CD4-positive, alpha-beta memory T cell (primary cell): Measurements from ENCODE around the gene PPP2R1A. TPM values are rescaled to one million over a fixed set of nuclear protein-coding genes. Genes with fewer than 3 reads are reported as not detected.

Source experiments
- CTCF ChIA-PET: fragments of 350-600 bp; sonication (Branson Sonifier 250); formaldehyde crosslinking; loops from one replicate; lab custom pipeline; 2021; ENCODE audit warnings: inconsistent platforms; ENCODE audit not compliant: partially characterized antibody; lab: Charles Lee
- POLR2A ChIA-PET: fragments of 350-600 bp; sonication (Branson Sonifier 250); formaldehyde crosslinking; loops from one replicate; lab custom pipeline; 2021; ENCODE audit not compliant: partially characterized antibody; lab: Charles Lee
- DNase-seq, 5 donors: peaks; one replicate each; pipeline versions ENCODE4 v3.0.0 to v3.0.0-alpha.2; 2020 to 2022; ENCODE audit warnings: mixed read lengths in 1 of 5
- H3K27ac ChIP-seq: one replicate; pipeline ENCODE4 v1.7.0; 2013; ENCODE audit warnings: low read depth, low read length
- H3K27me3 ChIP-seq: 2 replicates; pipeline ENCODE4 v1.7.0; 2013; ENCODE audit warnings: mild to moderate bottlenecking, low read length, moderate library complexity; ENCODE audit not compliant: insufficient read depth
- H3K36me3 ChIP-seq: 2 replicates; pipeline ENCODE4 v1.7.0; 2013; ENCODE audit warnings: mild to moderate bottlenecking, low read length, moderate library complexity; ENCODE audit not compliant: insufficient read depth
- H3K4me1 ChIP-seq: 2 replicates; pipeline ENCODE4 v1.7.0; 2013; ENCODE audit warnings: mild to moderate bottlenecking, low read length, moderate library complexity; ENCODE audit not compliant: insufficient read depth
- H3K4me3 ChIP-seq, 2 donors: one replicate each; pipeline ENCODE4 v1.7.0; 2013; ENCODE audit warnings: low read length in 2 of 2, mild to moderate bottlenecking in 1 of 2
- H3K9me3 ChIP-seq, 2 donors: one replicate each; pipeline ENCODE4 v1.7.0; 2013; ENCODE audit warnings: low read length in 2 of 2, control low read depth in 1 of 2; ENCODE audit not compliant: control insufficient read depth in 1 of 2
- H3K27ac Mint-ChIP-seq, 7 donors: one replicate each; pipeline ENCODE4 v1.8.0; 2020 to 2021; ENCODE audit warnings: mixed read lengths in 7 of 7, mild to moderate bottlenecking in 6 of 7, inconsistent platforms in 3 of 7, moderate library complexity in 3 of 7
- H3K27me3 Mint-ChIP-seq, 2 donors: one replicate each; pipeline ENCODE4 v1.8.0; 2020 to 2021; ENCODE audit warnings: mixed read lengths in 2 of 2
- H3K36me3 Mint-ChIP-seq, 2 donors: one replicate each; pipeline ENCODE4 v1.8.0; 2020 to 2021; ENCODE audit warnings: mixed read lengths in 2 of 2, inconsistent platforms in 1 of 2, mild to moderate bottlenecking in 1 of 2
- H3K4me1 Mint-ChIP-seq, 4 donors: one replicate each; pipeline ENCODE4 v1.8.0; 2020 to 2021; ENCODE audit warnings: mixed read lengths in 4 of 4, mild to moderate bottlenecking in 1 of 4
- H3K4me3 Mint-ChIP-seq, 8 donors: one replicate each; pipeline ENCODE4 v1.8.0; 2020 to 2021; ENCODE audit warnings: mixed read lengths in 8 of 8, mild to moderate bottlenecking in 7 of 8, moderate library complexity in 6 of 8, inconsistent platforms in 3 of 8
- H3K9me3 Mint-ChIP-seq, 8 donors: one replicate each; pipeline ENCODE4 v1.8.0; 2020 to 2021; ENCODE audit warnings: mixed read lengths in 8 of 8, mild to moderate bottlenecking in 5 of 8, inconsistent platforms in 3 of 8, moderate library complexity in 1 of 8
- intact Hi-C: fragments of 100-400 bp; cut with micrococcal nuclease; formaldehyde crosslinking; loops from one replicate; pipeline ENCODE4 v1.15.1; 2023
- polyA plus RNA-seq, 2 donors: library from polyadenylated mRNA; unstranded; fragments of 300-500 nt; fragmentation: Illumina TruSeq; gene quantifications; one replicate each; pipeline ENCODE4 v1.2.3, GENCODE V29; 2021
- total RNA-seq, 2 experiments: library from RNA; stranded (reverse); gene quantifications; one replicate each; pipeline ENCODE4 v1.2.3, GENCODE V29; 2021

Gene PPP2R1A
- total and polyA plus RNA-seq, 4 experiments from 2014 or later = 166 to 185 (median 177) TPM

DNA sequence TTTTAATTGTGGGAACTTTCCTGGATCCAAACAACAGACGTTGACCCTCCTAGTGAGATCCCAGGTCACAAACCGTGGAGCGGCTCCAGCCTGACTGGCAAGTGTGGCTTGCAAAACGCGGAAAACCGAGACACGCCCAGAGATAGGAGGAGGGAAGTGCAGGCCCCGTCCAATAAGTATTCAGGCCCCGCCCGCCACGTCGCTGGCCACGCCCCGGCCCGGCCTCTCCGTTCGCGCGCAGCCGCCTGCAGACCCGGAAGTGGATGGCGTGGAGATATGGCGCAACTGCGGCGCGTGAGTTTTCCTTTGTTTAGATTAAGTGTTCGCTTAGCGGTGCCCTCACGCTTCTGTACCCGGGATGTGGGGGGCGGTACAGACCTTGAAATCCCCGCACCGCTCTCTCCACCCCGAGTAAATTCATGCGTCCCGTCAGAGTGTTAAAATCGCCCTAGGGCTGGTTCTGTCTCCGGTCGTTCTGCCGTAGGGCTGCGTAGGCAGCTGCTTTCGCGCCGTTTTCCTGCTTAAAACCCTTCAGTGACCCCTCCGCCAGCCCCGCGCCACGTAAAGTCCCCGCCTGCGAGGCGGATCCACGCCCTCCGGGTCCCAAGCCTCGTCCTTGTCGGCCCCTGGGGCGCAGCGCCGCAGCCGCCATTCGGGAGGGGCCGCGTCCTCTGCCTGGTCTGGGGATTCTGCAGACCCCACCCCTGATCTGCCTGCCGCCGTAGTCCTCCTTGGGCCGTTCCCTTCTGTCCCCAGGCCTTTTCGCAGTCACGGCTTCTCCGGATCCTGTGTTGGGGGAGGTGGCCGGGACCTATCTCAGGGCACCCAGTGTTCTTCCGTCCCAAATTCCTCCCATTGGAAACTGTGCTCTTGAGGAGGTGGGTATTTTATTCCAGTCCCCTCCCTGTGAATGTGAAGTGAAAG lies 79.7 kb downstream of the PPP2R1A start, which contains the start of gene ZNF766:
Gene ZNF766, plus strand, starts transcription at position 250 of the 924 bp plus-strand sequence. Its CDS starts 27 bp downstream, at position 277.
- H3K27me3 Mint-ChIP-seq = no peaks in the 10 kb centered on the region
- Histone ChIP-seq H3K36me3 (peaks cover 4% of the 10 kb centered on the region), H3K9me3 (peaks cover 0 to 4% of the 10 kb centered on the region in 2 donors), H3K27ac (peak within 1 kb of the TSS; percentile 90), H3K4me1 (peaks cover 42% of the 10 kb centered on the region), H3K4me3 (peak within 1 kb of the TSS; percentile 64 to 90), H3K27me3 (no peaks in the 10 kb centered on the region)
- peak; percentile 95 to 96 (median 96) for DNase-seq
- POLR2A ChIA-PET = interaction anchor here (0.5 to 1.5 kb wide), 6 partner anchors 9 to 80 kb away, joined by 3 to 4 read pairs (median 3); partner anchors contain the start of gene PPP2R1A
- H3K4me3 Mint-ChIP-seq = peak within 1 kb of the TSS; percentile 92 to 99 (median 98)
- CTCF ChIA-PET = no interaction called here
- peak within 1 kb of the TSS; percentile 93 to 98 (median 96) for H3K27ac Mint-ChIP-seq
- peaks cover 0 to 32% (median 12%) of the 10 kb centered on the region in 8 donors for H3K9me3 Mint-ChIP-seq
- H3K4me1 Mint-ChIP-seq = peaks cover 32 to 56% (median 42%) of the 10 kb centered on the region in 4 donors
- H3K36me3 Mint-ChIP-seq = peaks cover 37 to 38% of the 10 kb centered on the region in 2 donors
- intact Hi-C loops = loop anchor here (1.0 to 10.0 kb wide), 8 partner anchors 28 to 345 kb away; partner anchors contain the start of genes ZNF480, ZNF528, ZNF613 and ZNF701

DNA sequence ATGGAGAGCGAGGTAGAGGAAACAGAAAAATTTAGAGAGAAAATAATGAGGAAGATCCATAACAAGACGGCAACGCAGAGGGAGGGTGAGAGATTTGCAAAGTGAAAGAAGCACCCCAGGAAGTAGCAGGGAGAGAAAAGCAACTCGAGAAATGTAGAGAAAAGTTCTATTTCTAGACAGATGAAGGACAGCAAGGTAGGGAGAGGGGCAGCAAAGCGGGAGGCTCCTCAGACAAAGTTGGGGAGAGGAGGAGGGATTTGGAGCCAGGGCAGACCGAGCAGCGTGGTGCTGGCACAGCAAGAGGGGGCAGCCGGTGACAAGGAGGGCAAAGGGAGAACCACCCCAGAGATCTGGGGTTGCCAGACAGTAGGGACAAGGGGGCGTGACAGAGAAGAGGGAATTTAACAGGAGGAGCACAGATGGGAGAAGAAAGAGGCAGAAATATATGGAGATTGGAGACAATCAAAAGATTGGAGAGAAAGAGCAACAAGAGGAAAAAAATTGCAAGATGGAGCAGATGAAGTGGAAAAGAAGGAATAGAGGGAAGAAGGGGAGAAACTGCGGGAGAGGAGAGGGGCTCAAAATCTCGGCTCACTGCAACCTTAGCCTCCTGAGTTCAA lies 80.5 kb downstream of the PPP2R1A start:
- peaks cover 36 to 60% (median 45%) of the 10 kb centered on the region in 4 donors for H3K4me1 Mint-ChIP-seq
- Histone ChIP-seq H3K4me3 (peak overlapping the region; percentile 64 to 90), H3K27me3 (no peaks in the 10 kb centered on the region), H3K4me1 (peaks cover 42% of the 10 kb centered on the region), H3K36me3 (peaks cover 4% of the 10 kb centered on the region), H3K9me3 (peaks cover 0 to 4% of the 10 kb centered on the region in 2 donors), H3K27ac (peak overlapping the region; percentile 90)
- H3K9me3 Mint-ChIP-seq = peaks cover 0 to 39% (median 14%) of the 10 kb centered on the region in 8 donors
- H3K36me3 Mint-ChIP-seq = peaks cover 42 to 44% of the 10 kb centered on the region in 2 donors
- ChIA-PET POLR2A (interaction anchor here (0.6 kb wide), 2 partner anchors 26 to 81 kb away, joined by 3 read pairs; partner anchors contain the start of gene PPP2R1A), CTCF (no interaction called here)
- peak overlapping the region; percentile 92 to 99 (median 98) for H3K4me3 Mint-ChIP-seq
- DNase-seq = peak in 3 of 5 donors; percentile 4 to 24 (median 22)
- peak overlapping the region; percentile 93 to 98 (median 96) for H3K27ac Mint-ChIP-seq
- no peaks in the 10 kb centered on the region for H3K27me3 Mint-ChIP-seq
- intact Hi-C loops = no loop called here

GRCh38 chr19:52273301-52273700 lies 83.4 kb downstream of the PPP2R1A start:
- ChIA-PET POLR2A (interaction anchor here (1.3 kb wide), 1 partner anchor 23 kb away, joined by 3 read pairs; no protein-coding TSS in a partner anchor), CTCF (no interaction called here)
- Mint-ChIP-seq H3K27ac (peak overlapping the region in 3 of 7 donors; percentile 24 to 66 (median 27)), H3K4me3 (peak overlapping the region in 3 of 8 donors; percentile 36 to 48 (median 40)), H3K9me3 (peaks cover 0 to 64% (median 29%) of the 10 kb centered on the region in 8 donors), H3K4me1 (peaks cover 44 to 86% (median 60%) of the 10 kb centered on the region in 4 donors), H3K36me3 (peaks cover 63 to 67% of the 10 kb centered on the region in 2 donors), H3K27me3 (no peaks in the 10 kb centered on the region)
- DNase-seq = no peak
- no peak overlapping the region for H3K4me3 ChIP-seq
- H3K27ac ChIP-seq = no peak overlapping the region
- H3K36me3 ChIP-seq = peaks cover 13% of the 10 kb centered on the region
- H3K27me3 ChIP-seq = no peaks in the 10 kb centered on the region
- intact Hi-C loops = no loop called here
- peaks cover 3 to 8% of the 10 kb centered on the region in 2 donors for H3K9me3 ChIP-seq
- peaks cover 50% of the 10 kb centered on the region for H3K4me1 ChIP-seq

GRCh38 chr19:52274191-52274590 lies 84.3 kb downstream of the PPP2R1A start:
- H3K4me1 Mint-ChIP-seq = peaks cover 41 to 91% (median 65%) of the 10 kb centered on the region in 4 donors
- intact Hi-C loops = no loop called here

DNA sequence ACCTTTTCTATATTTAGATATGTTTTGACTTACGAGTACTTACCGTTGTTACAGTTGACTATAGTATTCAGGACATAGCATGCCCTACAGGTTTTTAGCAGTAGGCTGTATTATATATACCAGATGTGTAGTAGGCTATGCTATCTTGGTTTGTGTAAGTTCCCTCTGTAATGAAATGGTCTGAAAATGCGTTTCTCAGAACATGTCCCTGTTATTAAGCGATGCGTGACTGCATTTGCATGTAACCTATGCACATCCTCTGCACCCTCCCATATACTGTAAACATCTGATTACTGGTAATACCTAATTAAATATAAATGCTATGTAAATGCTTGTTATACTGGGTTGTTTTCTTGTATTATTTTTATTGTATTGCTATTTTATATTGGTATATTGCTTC lies 86.1 kb downstream of the PPP2R1A start:
- peak overlapping the region in 2 of 8 donors; percentile 26 to 46 for H3K4me3 Mint-ChIP-seq

More at GRCh38 chr19:52274191-52274590, 84.3 kb downstream of the PPP2R1A start:
- H3K4me3 Mint-ChIP-seq = peak overlapping the region in 5 of 8 donors; percentile 5 to 64 (median 48)
- ChIA-PET POLR2A (no interaction called here), CTCF (no interaction called here)
- peak overlapping the region in 2 of 7 donors; percentile 16 to 51 for H3K27ac Mint-ChIP-seq
- Histone ChIP-seq H3K36me3 (peaks cover 13% of the 10 kb centered on the region), H3K9me3 (peaks cover 3 to 8% of the 10 kb centered on the region in 2 donors), H3K27me3 (no peaks in the 10 kb centered on the region), H3K27ac (no peak overlapping the region), H3K4me1 (peaks cover 45% of the 10 kb centered on the region), H3K4me3 (no peak overlapping the region)
- peaks cover 72 to 76% of the 10 kb centered on the region in 2 donors for H3K36me3 Mint-ChIP-seq
- DNase-seq = no peak
- no peaks in the 10 kb centered on the region for H3K27me3 Mint-ChIP-seq
- H3K9me3 Mint-ChIP-seq = peaks cover 0 to 73% (median 37%) of the 10 kb centered on the region in 8 donors

GRCh38 chr19:52277471-52277870 lies 87.6 kb downstream of the PPP2R1A start:
- peaks cover 29 to 61% (median 47%) of the 10 kb centered on the region in 4 donors for H3K4me1 Mint-ChIP-seq
- peaks cover 25% of the 10 kb centered on the region for H3K4me1 ChIP-seq
- H3K9me3 Mint-ChIP-seq = peaks cover 0 to 76% (median 44%) of the 10 kb centered on the region in 8 donors
- peak overlapping the region in 1 of 7 donors; percentile 23 for H3K27ac Mint-ChIP-seq
- peak overlapping the region in 1 of 8 donors; percentile 47 for H3K4me3 Mint-ChIP-seq
- ChIA-PET POLR2A (no interaction called here), CTCF (no interaction called here)
- H3K36me3 ChIP-seq = peaks cover 20% of the 10 kb centered on the region
- peaks cover 66 to 72% of the 10 kb centered on the region in 2 donors for H3K36me3 Mint-ChIP-seq
- H3K27me3 Mint-ChIP-seq = no peaks in the 10 kb centered on the region
- H3K9me3 ChIP-seq = peaks cover 3 to 8% of the 10 kb centered on the region in 2 donors
- intact Hi-C loops = no loop called here
- H3K27ac ChIP-seq = no peak overlapping the region
- no peak for DNase-seq
- no peak overlapping the region for H3K4me3 ChIP-seq
- H3K27me3 ChIP-seq = no peaks in the 10 kb centered on the region

More for the DNA sequence above, 86.1 kb downstream of the PPP2R1A start:
- peaks cover 60 to 70% of the 10 kb centered on the region in 2 donors for H3K36me3 Mint-ChIP-seq
- Histone ChIP-seq H3K27ac (no peak overlapping the region), H3K4me1 (peaks cover 37% of the 10 kb centered on the region), H3K36me3 (peaks cover 13% of the 10 kb centered on the region), H3K9me3 (peaks cover 3 to 8% of the 10 kb centered on the region in 2 donors), H3K27me3 (no peaks in the 10 kb centered on the region), H3K4me3 (no peak overlapping the region)
- H3K9me3 Mint-ChIP-seq = peaks cover 0 to 70% (median 40%) of the 10 kb centered on the region in 8 donors
- DNase-seq = no peak
- intact Hi-C loops = no loop called here
- H3K27ac Mint-ChIP-seq = no peak overlapping the region
- no peaks in the 10 kb centered on the region for H3K27me3 Mint-ChIP-seq
- H3K4me1 Mint-ChIP-seq = peaks cover 36 to 75% (median 57%) of the 10 kb centered on the region in 4 donors
- CTCF ChIA-PET = no interaction called here
- POLR2A ChIA-PET = no interaction called here
